DMS 273 treated with DMSO at 0.1 percent for 48 hours (cell line): ENCODE results near the gene WNT8B.

Experiments used
- DNase-seq: peaks from one replicate; lab custom pipeline; 2025; lab: John Stamatoyannopoulos, UW

The WNT8B gene

GRCh38 chr10:100519311-100520051 lies 56.7 kb downstream of the WNT8B start, which contains the start of gene SEC31B:
SEC31B (minus strand) TSS chr10:100519861; CDS start chr10:100516952, 2,909 bp downstream.
- no peak for DNase-seq

- DNase-seq, result no peak
Measured at GRCh38 chr10:100520811-100521210, 58.0 kb downstream of the WNT8B start.

DNA sequence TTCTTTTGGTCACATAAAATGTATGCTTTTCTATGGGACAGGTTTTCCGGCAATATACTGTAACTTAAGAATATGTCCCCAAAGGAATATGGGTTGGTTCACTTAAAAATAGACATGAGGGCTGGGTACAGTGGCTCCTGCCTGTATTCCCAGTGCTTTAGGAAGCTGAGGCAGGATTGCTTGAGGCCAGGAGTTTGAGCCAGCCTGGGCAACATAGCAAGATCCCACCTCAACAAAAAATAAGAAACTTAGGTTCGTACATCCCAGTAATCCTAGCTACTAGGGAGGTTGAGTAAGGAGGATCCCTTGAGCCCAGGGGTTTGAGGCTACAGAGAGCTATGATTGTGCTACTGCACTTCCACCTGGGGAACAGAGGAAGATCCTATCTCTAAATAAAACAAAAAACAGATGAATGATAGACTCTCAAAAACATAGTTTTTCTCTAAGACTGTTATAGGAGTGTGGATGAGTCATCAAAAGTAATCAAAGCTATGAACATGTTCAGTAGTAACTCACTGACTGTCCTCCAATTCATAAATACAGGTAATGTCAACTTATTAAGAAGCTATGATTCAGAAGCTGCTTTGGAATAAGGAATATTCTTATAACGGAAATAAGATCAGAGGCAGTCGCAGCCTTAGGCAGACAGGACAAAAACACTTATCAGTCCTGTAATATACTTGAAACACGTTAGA lies 59.4 kb downstream of the WNT8B start:
- DNase-seq, result no peak

DNA sequence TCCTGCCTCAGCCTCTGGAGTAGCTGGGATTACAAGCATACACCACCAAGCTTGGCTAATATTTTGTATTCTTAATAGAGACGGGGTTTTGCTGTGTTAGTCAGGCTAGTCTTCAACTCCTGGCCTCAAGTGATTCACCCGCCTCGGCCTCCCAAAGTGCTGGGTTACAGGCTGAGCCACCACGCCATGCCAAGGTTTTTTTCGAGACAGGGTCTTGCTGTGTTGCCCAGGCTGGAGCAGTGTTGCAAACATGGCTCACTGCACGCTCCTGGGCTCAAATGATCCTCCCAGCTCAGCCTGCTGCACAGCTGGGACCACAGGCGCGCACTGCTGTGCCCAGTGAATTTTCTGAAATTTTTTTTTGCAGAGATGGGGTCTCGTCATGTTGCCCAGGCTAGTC lies 60.1 kb downstream of the WNT8B start:
- DNase-seq, result no peak

DNA sequence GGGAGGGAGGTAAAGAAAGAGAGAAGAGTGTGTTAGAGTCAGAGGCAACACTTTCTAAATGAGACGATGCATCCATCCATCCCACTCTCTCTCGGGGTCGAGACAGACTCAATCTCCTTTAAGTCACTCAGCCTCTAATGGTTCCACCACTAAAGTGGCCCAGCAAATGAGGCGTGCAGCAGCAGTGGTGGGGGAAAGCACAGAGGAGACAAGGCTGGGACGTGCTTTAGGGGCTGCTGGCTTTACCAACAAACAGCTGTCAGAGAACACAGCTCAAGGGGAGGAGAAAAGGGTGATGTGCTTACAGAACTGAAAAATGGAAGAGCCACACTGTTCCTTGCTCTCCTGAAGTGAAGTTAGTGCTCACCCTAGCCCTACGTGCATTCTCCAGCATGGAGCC lies 61.4 kb downstream of the WNT8B start:
- DNase-seq, result no peak

DNA sequence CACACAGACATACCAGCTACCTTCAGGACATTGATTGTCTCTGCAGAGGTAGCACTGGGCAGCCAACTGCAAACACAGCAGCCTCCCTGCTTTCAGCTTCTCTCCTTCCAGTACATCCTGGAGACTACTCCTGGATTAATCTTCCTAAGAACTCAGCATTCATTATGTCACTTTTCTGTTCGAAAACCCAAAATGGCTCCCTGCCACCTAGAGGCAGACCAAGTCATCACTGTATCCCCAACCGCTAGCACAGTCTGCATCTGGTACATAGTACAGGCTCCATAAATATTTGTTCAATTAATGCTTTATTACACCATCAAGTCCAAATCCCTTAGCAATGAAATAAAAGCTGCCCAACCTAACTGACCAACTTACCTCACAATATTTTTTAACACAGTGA lies 61.8 kb downstream of the WNT8B start:
- DNase-seq, result no peak

GRCh38 chr10:100528123-100528886 lies 65.5 kb downstream of the WNT8B start:
- DNase-seq, result no peak

GRCh38 chr10:100528921-100529474 lies 66.2 kb downstream of the WNT8B start:
- no peak for DNase-seq

GRCh38 chr10:100529475-100530298 lies 66.9 kb downstream of the WNT8B start, which contains the start of gene NDUFB8:
NDUFB8 (minus strand) TSS chr10:100529871; CDS start chr10:100529851, 20 bp downstream.
- peak; percentile 15 for DNase-seq

DNA sequence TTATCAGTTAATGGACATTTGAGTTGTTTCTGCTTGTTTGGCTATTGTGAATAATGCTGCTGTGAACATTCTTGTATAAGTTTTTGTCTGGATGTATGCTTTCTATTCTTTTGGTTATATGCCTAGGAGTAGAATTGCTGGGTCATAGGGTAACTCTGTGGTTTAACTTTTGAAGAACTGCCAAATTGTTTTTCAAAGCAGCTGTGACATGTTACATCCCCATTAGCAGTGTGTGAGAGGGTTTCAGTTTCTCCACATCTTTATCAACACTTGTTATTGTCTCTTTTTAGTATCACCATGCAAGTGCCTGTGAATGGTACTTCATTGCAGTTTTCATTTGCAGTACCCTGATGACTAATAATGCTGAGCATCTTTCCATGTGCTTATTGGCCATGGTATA lies 69.0 kb downstream of the WNT8B start:
- no peak for DNase-seq
